ENCODE measurements around the gene FCN2.

The FCN2 gene

DNA sequence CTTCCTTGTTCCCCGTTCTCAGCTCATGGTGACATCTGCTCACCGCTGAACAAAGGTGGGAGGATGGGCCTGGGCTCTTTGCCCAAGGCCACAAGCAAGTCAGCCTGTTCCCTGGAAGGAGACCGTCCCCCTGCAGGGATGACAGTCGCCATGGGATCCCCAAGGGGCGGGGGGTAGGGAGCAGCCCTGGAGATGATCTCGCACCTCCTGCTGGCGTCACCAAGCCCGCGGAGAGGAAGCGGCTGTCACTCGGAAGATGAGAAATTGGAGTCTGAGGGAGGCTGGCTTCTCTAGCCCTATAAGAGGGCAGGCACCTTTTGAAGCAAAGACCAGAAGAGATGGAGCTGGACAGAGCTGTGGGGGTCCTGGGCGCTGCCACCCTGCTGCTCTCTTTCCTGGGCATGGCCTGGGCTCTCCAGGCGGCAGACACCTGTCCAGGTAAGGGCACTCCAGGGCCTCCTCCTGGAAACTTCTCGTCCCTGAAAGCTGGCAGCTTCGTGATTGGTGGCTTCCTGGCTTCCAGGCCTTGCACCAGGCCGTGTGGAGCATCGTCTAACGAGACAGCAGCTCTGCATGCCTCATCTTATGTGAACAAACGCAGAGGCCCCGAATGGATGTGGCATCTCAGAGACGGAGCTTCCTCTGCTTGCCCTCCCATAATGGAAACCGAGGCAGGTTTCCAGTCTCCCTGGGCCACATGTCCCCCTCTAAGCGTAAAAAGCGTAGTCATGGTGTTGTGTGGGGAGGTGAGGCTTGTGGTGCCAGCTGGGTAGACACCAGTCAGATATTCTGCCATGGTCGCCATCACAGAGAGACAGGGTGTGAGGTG lies at the start of gene FCN2:
FCN2 (plus strand) TSS at position 327 of the 829 bp plus-strand sequence; CDS start at position 339, 12 bp downstream.
- in situ Hi-C loops (cut with MboI; ENCODE audit: low pct_unique_long_range_greater_than_20kb, low sequenced_read_pairs, unreplicated experiment): no loop called here
- TF ChIP-seq, protein P1, sequence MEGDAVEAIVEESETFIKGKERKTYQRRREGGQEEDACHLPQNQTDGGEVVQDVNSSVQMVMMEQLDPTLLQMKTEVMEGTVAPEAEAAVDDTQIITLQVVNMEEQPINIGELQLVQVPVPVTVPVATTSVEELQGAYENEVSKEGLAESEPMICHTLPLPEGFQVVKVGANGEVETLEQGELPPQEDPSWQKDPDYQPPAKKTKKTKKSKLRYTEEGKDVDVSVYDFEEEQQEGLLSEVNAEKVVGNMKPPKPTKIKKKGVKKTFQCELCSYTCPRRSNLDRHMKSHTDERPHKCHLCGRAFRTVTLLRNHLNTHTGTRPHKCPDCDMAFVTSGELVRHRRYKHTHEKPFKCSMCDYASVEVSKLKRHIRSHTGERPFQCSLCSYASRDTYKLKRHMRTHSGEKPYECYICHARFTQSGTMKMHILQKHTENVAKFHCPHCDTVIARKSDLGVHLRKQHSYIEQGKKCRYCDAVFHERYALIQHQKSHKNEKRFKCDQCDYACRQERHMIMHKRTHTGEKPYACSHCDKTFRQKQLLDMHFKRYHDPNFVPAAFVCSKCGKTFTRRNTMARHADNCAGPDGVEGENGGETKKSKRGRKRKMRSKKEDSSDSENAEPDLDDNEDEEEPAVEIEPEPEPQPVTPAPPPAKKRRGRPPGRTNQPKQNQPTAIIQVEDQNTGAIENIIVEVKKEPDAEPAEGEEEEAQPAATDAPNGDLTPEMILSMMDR (IDR thresholded peaks at IDR 0.05; ENCODE audit: extremely low read depth, insufficient read depth, missing control alignments): no peak
- no peak for DNase-seq (ENCODE audit: low spot score)

DNA sequence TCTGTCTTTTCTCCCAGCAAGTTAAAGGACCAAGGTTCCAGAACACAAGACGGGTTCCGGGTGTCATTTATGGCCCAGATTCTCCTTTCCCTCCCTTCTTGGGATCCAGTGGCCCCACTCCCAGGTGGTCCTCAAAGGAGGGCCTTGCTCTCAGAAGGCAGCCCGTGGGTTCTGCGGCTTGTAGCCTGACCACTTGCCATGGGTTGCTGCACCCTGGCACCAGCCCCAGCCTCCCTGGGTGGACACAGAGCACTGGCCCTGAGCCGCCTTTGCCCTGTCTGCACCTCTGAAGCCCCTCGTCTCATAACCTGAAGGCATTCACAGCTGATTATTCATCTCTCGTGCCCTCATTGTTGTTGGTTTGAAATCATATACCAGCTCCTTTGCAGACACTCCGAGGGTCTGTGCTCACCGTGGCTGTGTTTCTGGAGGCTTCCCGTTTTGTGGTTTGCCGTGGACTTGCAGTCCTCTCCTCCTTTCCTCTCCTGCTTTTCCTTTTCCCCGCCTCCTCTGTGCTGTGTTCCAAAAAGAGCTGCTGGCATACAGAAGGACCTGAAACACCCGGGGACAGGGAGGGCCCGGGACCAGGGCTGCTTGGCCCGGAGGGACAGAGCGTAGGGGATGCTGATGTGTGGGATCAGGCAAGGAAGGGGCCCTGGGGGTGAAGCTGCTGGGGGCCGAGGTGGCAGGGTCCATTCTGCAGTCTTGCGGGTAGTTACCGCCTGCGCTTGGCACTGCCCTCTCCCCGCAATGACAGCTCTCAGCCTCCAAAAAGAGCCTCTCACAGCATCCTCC lies 49.5 kb upstream of the FCN2 start:
- TF ChIP-seq, protein P1 (IDR thresholded peaks at IDR 0.05; ENCODE audit: extremely low read depth, insufficient read depth, missing control alignments): no peak
- in situ Hi-C loops (cut with MboI; ENCODE audit: low pct_unique_long_range_greater_than_20kb, low sequenced_read_pairs, unreplicated experiment): no loop called here
- DNase-seq (ENCODE audit: low spot score): no peak

DNA sequence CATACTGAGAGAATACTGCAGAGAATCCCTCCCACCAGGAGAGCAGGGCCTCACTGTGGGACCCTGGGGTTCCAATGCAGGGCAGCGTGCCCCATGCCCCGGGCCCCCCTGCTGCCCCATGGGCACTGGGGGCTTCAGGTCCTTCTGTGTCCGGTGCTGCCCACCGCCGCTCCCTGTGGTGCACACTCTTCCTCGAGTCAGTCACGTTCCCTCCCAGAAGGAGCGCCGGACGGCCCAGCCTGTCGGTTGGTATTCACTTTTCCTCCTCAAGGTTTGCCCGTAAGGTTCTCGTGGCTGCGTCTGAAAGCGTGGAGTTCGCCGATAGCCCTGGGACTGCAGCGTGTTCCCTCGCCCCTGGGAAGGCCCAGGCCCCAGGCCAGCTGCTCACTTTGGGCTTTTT lies 48.1 kb upstream of the FCN2 start:
- DNase-seq (ENCODE audit: low spot score): no peak
- TF ChIP-seq, protein P1 (IDR thresholded peaks at IDR 0.05; ENCODE audit: extremely low read depth, insufficient read depth, missing control alignments): no peak
- in situ Hi-C loops (cut with MboI; ENCODE audit: low pct_unique_long_range_greater_than_20kb, low sequenced_read_pairs, unreplicated experiment): no loop called here

DNA sequence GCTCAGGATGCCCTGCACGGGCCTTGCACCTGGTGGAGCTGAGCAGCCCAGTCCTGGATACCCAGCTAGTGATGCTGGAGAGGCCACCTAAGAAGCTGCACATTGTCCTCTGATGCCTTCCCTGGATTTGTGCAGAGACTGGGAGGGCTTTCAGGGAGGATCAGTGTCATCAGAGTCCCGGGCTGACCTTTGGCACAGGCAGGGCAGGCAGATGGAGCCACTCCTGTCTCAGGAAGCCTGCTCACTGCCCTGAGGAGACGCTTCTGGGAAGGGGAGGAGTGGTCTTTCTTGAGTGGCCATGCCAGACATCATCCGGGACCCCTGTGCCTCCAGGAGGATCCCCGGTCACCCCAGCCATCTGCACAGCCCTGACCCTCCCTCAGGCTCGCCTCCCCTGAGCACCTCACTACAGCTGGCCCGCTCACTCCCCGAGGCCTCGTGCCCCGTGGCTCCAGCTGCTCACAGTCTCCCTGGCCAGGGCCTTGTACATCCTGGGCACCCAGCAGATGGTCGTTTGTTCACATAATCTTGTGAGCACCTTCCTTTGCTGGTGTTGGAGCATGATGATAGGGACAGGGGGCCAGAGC lies 47.2 kb upstream of the FCN2 start:
- in situ Hi-C loops (cut with MboI; ENCODE audit: low pct_unique_long_range_greater_than_20kb, low sequenced_read_pairs, unreplicated experiment): no loop called here
- TF ChIP-seq, protein P1 (IDR thresholded peaks at IDR 0.05; ENCODE audit: extremely low read depth, insufficient read depth, missing control alignments): no peak
- DNase-seq (ENCODE audit: low spot score): no peak

DNA sequence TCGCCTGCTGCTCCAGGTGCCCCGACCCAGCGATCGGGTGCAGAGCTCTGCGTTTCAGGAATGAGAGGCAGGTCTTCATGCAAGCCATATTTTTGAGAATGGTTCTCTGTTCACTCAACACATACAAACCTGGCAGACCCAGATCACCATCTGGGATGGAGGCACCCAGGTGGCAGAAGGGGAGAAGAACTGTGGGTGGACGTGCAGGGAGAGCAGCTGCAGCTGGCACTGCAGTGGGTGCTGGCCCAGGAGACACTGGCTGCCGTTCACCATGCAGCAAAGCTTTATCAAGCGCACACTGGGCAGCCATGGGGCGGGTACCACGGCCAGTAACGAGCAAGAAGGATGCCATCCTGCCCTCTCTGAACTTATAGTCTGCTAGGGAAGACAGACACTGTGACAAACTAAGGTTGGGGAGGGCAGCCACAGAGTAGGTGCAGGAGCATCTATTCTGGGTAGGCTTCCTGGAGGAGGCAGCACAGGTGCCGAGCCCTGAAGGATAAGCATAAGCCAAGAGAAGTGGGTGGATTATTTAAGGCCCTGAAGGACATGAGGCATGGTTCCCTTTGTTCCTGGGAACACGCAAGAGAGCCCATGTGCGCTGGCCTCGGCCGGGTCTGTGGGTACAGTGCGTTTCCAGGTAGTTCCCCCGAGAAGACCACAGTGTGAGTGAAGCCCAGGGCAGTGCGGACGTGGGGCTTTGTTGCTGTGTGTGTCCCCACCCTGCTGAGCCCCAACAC lies 46.2 kb upstream of the FCN2 start:
- TF ChIP-seq, protein P1 (IDR thresholded peaks at IDR 0.05; ENCODE audit: extremely low read depth, insufficient read depth, missing control alignments): no peak
- no peak for DNase-seq (ENCODE audit: low spot score)
- in situ Hi-C loops (cut with MboI; ENCODE audit: low pct_unique_long_range_greater_than_20kb, low sequenced_read_pairs, unreplicated experiment): no loop called here

DNA sequence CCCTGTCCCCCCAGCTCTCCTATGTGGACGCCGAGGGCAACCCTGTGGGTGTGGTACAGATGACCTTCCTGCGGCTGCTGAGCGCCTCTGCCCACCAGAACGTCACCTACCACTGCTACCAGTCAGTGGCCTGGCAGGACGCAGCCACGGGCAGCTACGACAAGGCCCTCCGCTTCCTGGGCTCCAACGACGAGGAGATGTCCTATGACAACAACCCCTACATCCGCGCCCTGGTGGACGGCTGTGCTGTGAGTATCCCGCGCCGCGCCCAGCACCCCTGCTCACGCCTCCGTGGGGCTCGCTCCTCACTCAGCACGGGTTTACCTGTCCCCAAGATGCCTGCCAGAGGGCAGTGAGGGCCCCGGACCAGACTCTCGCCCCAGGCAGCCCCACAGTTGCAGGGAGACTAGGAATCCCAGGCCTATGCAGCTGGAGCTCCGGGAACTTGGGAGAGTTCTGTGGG lies 45.6 kb upstream of the FCN2 start:
- in situ Hi-C loops (cut with MboI; ENCODE audit: low pct_unique_long_range_greater_than_20kb, low sequenced_read_pairs, unreplicated experiment): no loop called here
- TF ChIP-seq, protein P1 (IDR thresholded peaks at IDR 0.05; ENCODE audit: extremely low read depth, insufficient read depth, missing control alignments): no peak
- no peak for DNase-seq (ENCODE audit: low spot score)
